Ovary (tissue), 3 donors: ENCODE measurements around the gene PSMD11.

Experiments
- CTCF ChIP-seq, 3 donors: fragments of 450-650 bp in 2 of 3; fragments of 200-600 bp in 1 of 3; IDR thresholded peaks; one replicate each; pipeline versions ENCODE4 v1.5.1 to v1.8.0; 2016 to 2022; ENCODE audit warnings: antibody characterized with exemption in 3 of 3, mild to moderate bottlenecking in 1 of 3
- POLR2A ChIP-seq: fragments of 450-650 bp; IDR thresholded peaks from one replicate; pipeline ENCODE4 v1.6.1; 2017; ENCODE audit warnings: antibody characterized with exemption, mild to moderate bottlenecking, moderate library complexity
- donor health status: DM: no; HTN: no; CAD: no.

DNA sequence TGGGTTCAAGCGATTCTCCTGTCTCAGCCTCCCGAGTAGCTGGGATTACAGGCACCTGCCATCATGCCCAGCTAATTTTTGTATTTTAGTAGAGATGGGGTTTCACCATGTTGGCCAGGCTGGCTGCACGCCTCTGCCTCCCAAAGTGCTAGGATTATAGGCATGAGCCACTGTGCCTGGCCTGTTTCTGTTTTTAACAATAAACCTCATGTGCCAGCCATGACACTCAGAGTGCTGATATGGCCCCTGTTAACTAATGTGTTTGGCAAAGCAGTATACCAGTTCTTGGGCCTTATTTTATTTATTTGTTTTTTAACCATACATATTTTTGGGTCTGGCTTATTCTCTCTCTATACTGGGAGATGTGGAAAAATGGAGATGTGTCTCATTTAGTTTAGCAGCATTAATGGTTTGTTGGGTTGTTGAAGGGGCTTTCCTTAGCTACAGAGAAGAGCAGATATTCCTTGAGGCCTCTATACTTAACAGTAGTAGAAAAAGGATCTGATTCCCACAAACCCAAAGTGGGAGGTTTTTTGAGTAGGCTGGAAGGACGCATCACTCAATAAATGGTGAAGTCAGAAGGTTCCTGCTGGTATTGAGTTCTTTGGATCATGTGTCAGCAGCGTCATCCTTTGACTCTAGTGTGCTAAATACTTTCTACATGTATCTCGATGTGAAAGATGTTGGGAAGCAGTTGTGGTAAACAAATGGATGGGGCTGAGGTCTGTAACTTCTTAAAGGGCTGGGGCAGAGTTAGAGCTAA lies 26.3 kb downstream of the PSMD11 start:
- no peak for TF ChIP-seq CTCF (IDR thresholded peaks at IDR 0.05)
- no peak for TF ChIP-seq POLR2A
